GM18909 (cell line): ENCODE results near the gene LOXL3.
A peak's percentile ranks its signal among the peaks of the same experiment; 100 is the strongest.
"Not testable (repeated sequence)": the region's sequence is repeated elsewhere in the genome, so short reads cannot be mapped to it uniquely, and the experiment has no call there.

Experiments used
- ATAC-seq: cut with Tn5 transposase; IDR thresholded peaks from one replicate; pipeline ENCODE4 v1.9.1; 2021; ENCODE audit warnings: mild to moderate bottlenecking; ENCODE audit not compliant: unreplicated experiment, poor library complexity

The LOXL3 gene

GRCh38 chr2:74496997-74497776, 56.6 kb downstream of the LOXL3 start:
- ATAC-seq = no peak

- no peak for ATAC-seq
Observed at GRCh38 chr2:74495440-74495839, 58.3 kb downstream of the LOXL3 start.

- no peak for ATAC-seq
Observed at GRCh38 chr2:74493546-74493945, 60.2 kb downstream of the LOXL3 start.

- ATAC-seq = no peak
Observed at GRCh38 chr2:74491648-74492544, 61.8 kb downstream of the LOXL3 start.

GRCh38 chr2:74489906-74490305, 63.8 kb downstream of the LOXL3 start:
- no peak for ATAC-seq

- ATAC-seq = no peak
Observed at GRCh38 chr2:74488643-74489481, 64.9 kb downstream of the LOXL3 start.

GRCh38 chr2:74486141-74486540, 67.6 kb downstream of the LOXL3 start:
- ATAC-seq = no peak

- not testable (repeated sequence) for ATAC-seq
Observed at GRCh38 chr2:74483675-74484164, 70.0 kb downstream of the LOXL3 start.

- ATAC-seq = peak; percentile 92
Observed at GRCh38 chr2:74482801-74483674, 70.7 kb downstream of the LOXL3 start, which contains the start of the genes CCDC142 and TTC31. Gene CCDC142, minus strand, starts transcription at chr2:74482998. Its CDS starts 161 bp downstream, at chr2:74482837. Gene TTC31, plus strand, starts transcription at chr2:74483081. Its CDS starts 15 bp downstream, at chr2:74483096.
